OCI-LY3 (cell line): ENCODE results near the gene NKAIN4.
A peak's percentile ranks its signal among the peaks of the same experiment; 100 is the strongest.

Source experiments
- CTCF ChIP-seq: fragments of 200-600, 300-600 bp; sonication (generic); IDR thresholded peaks from 2 replicates; pipeline ENCODE4 v1.5.1; 2014; ENCODE audit warnings: antibody characterized with exemption, low read length, low read depth
- EZH2phosphoT487 ChIP-seq: fragments of 200-600 bp; shearing (Covaris generic); IDR thresholded peaks from 2 replicates; pipeline ENCODE4 v1.6.1; 2018; ENCODE audit warnings: antibody characterized with exemption, mixed run types, low read depth

GRCh38 chr20:63218701-63219446 lies 35.4 kb downstream of the NKAIN4 start:
- TF ChIP-seq CTCF (peak; percentile 26; the same call in 1 of the 2 replicates), EZH2phosphoT487 (no peak)
